Mucosa of rectum (tissue), 2 donors: ENCODE measurements around the gene SORCS3.

Source experiments
- H3K27ac ChIP-seq, 2 donors: one replicate each; pipeline ENCODE4 v1.7.0; 2013; ENCODE audit warnings: inconsistent platforms in 2 of 2, low read depth in 2 of 2, low read length in 2 of 2
- H3K27me3 ChIP-seq, 2 donors: one replicate each; pipeline ENCODE4 v1.7.0; 2013; ENCODE audit warnings: low read length in 2 of 2; ENCODE audit not compliant: control insufficient read depth in 2 of 2, insufficient read depth in 2 of 2
- H3K36me3 ChIP-seq, 2 donors: one replicate each; pipeline ENCODE4 v1.7.0; 2013; ENCODE audit warnings: low read length in 2 of 2; ENCODE audit not compliant: control insufficient read depth in 2 of 2, insufficient read depth in 2 of 2
- H3K4me1 ChIP-seq, 2 donors: one replicate each; pipeline ENCODE4 v1.7.0; 2013; ENCODE audit warnings: low read length in 2 of 2, mild to moderate bottlenecking in 1 of 2; ENCODE audit not compliant: control insufficient read depth in 2 of 2, insufficient read depth in 2 of 2
- H3K4me3 ChIP-seq, 2 donors: one replicate each; pipeline ENCODE4 v1.7.0; 2013; ENCODE audit warnings: low read length in 2 of 2
- H3K9ac ChIP-seq, 2 donors: one replicate each; pipeline ENCODE4 v1.7.0; 2013; ENCODE audit warnings: low read length in 2 of 2, low read depth in 1 of 2, mild to moderate bottlenecking in 1 of 2
- H3K9me3 ChIP-seq, 2 donors: one replicate each; pipeline ENCODE4 v1.7.0; 2013; ENCODE audit warnings: low read length in 2 of 2; ENCODE audit not compliant: control insufficient read depth in 2 of 2
- donor health status: healthy.
- donor health status: Normal muscosa, but diverticular disease.

The SORCS3 gene

DNA sequence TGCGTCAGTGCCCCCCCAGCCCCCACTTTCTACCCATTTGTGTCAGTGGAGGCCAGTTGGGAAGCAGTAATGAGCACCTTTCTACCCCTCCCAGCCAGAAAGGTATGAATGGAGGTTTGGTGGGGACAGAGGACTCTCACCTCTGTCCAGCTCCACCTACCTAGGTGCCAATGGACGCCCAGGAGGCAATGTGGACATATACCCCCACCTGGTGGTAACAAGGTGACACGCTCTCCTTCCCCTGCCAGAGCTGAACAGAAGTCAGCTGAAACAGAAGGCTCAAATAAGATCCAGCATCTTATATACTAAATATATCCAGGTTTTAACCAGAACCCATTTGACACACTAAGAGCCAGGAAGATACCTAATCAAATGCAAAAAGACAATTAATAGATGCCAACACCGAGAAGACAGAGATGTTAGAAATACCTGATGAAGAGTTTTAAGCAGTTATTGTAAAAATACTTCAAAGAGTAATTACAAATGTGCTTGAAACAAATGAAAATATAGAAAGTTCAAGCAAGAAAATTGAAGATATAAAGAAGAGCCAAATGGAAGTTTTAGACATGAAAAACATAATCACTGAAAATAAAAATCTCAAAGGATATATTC is 18.4 kb upstream of the SORCS3 start:
- Histone ChIP-seq H3K36me3 (no peaks in the 10 kb centered on the region), H3K27ac (no peak overlapping the region), H3K9ac (no peak overlapping the region), H3K27me3 (no peaks in the 10 kb centered on the region), H3K4me3 (no peak overlapping the region), H3K9me3 (no peaks in the 10 kb centered on the region), H3K4me1 (no peaks in the 10 kb centered on the region)

GRCh38 chr10:104630731-104631130 is 10.4 kb upstream of the SORCS3 start:
- Histone ChIP-seq H3K27ac (no peak overlapping the region), H3K4me3 (no peak overlapping the region), H3K9ac (no peak overlapping the region), H3K36me3 (no peaks in the 10 kb centered on the region), H3K9me3 (no peaks in the 10 kb centered on the region), H3K4me1 (no peaks in the 10 kb centered on the region), H3K27me3 (peaks cover 3 to 5% of the 10 kb centered on the region in 2 donors)

DNA sequence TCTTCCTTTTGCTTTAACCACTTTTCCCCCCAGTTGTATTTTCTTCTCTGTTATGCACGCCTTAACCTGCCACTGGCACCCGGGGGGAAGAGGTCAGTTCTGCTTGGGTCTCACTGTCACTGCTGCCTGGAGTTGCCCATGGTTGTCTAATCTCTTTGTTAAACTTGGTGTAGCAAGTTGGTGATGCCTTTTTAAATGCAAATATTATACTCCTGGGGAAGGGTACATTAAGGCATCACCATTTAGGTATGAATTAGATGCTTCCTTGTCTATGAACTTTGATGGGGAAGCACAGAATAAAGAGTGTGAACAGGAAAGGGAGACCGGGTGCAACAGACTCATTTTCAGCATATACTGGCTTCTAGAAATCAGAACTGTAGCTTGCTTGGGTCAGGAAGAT is 9.1 kb upstream of the SORCS3 start:
- H3K9ac ChIP-seq, result no peak overlapping the region
- H3K27ac ChIP-seq, result no peak overlapping the region
- no peaks in the 10 kb centered on the region for H3K9me3 ChIP-seq
- no peaks in the 10 kb centered on the region for H3K4me1 ChIP-seq
- peaks cover 3 to 5% of the 10 kb centered on the region in 2 donors for H3K27me3 ChIP-seq
- H3K4me3 ChIP-seq, result no peak overlapping the region
- H3K36me3 ChIP-seq, result no peaks in the 10 kb centered on the region

DNA sequence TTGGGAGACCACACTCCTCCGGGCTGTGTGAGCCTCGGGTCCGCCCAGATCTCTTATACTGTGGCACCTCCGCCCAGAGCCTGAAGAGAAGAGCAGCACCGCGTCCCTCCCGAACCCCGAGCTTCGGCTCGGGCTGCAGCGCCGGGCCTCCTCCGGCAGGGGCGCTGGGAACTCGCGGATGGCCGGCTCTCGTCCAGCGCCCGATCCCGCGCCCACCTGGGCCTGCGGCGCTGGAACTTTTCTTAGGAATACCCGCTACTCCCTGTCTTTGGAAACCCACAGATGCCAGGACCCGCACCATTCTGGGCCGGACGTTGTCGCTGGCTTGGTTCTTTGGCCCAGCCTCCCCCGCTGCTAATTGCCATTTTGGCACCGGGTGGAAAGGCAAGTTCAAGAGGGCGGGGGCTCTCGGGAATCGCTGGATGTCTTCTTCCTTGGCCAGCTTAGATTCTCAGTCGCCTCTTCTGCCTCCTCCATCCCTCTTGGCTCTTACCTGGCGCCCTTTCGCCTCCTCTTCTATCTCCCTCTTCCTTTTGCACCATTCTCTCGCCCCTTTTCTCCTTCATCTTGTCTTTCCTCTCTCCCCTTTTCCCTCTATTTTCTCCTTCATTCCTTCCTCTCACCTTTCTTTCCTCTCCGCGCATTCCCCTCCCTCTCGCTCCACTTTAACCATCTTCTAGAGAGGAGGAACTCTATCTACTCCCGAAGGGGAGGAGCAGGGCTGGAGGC is 2.1 kb upstream of the SORCS3 start:
- H3K9ac ChIP-seq, result no peak overlapping the region

GRCh38 chr10:104639590-104640338 is 1.3 kb upstream of the SORCS3 start:
- Histone ChIP-seq H3K4me3 (no peak overlapping the region), H3K9me3 (no peaks in the 10 kb centered on the region), H3K36me3 (no peaks in the 10 kb centered on the region), H3K9ac (no peak overlapping the region), H3K27ac (no peak overlapping the region), H3K4me1 (no peaks in the 10 kb centered on the region), H3K27me3 (peaks cover 5 to 24% of the 10 kb centered on the region in 2 donors)

More for the DNA sequence above, 2.1 kb upstream of the SORCS3 start:
- Histone ChIP-seq H3K36me3 (no peaks in the 10 kb centered on the region), H3K27ac (no peak overlapping the region), H3K27me3 (peaks cover 8 to 22% of the 10 kb centered on the region in 2 donors), H3K4me1 (no peaks in the 10 kb centered on the region), H3K9me3 (no peaks in the 10 kb centered on the region), H3K4me3 (no peak overlapping the region)

DNA sequence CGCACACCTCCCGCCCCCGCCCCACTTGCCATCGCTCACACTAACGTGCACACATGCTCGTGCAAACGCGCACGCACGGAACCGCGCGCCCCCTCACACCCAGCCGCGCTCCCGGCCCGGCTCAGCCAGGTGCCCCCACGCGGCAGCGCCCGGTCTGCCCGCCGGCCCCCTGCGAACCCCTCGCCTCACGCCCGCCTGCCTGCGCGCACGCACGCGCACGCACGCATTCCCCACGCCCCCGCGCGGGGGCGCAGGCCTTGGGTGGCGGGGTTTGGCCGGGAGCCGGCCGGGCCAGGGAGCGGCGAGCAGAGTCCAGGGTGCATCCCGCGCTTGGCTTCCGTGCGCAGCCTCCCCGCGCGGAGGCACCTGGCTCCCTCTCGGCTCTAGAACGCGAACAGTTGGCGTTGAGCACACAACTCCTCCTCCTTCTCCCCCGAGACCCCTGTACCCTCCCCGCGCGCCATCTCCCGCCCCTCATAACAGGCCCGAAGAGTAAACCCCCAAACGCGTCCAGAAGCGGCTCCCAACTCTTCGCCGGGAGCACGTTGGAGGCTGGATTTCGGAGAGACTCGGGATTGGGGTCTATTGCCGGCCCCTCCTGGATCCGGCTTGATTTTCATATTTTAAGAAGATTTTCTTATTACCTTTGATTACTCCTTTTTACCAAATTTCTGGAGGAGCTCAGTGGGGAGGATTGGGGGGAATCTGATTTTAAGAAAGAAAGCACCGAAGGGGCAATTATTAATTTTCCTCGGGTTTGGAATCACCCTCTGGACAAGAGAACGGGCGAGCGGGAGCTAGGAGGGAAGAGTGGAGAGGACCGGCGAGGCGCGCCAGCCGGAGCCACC is 527 bp upstream of the SORCS3 start:
- peaks cover 5 to 19% of the 10 kb centered on the region in 2 donors for H3K27me3 ChIP-seq
- H3K9ac ChIP-seq, result no peak overlapping the region

GRCh38 chr10:104641937-104642657 is 1.0 kb downstream of the SORCS3 start:
- Histone ChIP-seq H3K9me3 (no peaks in the 10 kb centered on the region), H3K4me3 (peak overlapping the region in 1 of 2 donors; percentile 13), H3K27ac (no peak overlapping the region), H3K27me3 (peaks cover 5 to 19% of the 10 kb centered on the region in 2 donors), H3K9ac (no peak overlapping the region), H3K36me3 (no peaks in the 10 kb centered on the region), H3K4me1 (no peaks in the 10 kb centered on the region)

More for the DNA sequence above, 527 bp upstream of the SORCS3 start:
- no peaks in the 10 kb centered on the region for H3K36me3 ChIP-seq
- no peaks in the 10 kb centered on the region for H3K4me1 ChIP-seq
- no peaks in the 10 kb centered on the region for H3K9me3 ChIP-seq
- H3K27ac ChIP-seq, result no peak overlapping the region
- no peak overlapping the region for H3K4me3 ChIP-seq

DNA sequence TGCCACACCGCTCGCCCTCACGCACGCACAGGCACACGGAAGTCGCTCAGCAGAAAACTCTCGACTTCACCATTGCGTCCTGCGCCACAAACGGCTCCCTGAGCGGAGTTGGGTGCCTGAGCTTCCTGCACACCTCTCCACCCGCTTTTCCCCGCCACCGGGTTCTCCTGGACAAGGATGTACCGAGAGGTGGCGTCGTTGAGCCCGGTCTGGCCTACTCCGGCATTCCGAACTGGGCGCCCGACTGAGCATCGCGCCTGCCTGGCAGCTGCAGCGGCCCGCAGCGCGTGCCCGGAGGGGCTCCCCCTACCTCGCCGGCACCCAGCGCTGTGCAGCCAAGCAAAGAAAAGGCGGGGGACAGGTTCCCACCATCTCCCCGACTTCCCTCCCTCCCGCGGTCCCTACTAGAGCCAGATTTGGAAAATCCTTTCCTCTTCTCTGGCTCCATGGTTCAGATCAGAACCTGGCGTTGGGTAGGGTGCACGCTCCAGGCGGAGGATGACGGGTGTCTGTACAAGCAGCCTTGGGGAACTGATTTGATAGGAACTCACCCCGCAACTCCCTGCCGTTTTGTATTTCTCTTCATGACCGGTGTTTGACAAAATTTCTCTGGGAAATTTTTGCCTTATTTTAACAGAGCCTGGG is 1.7 kb downstream of the SORCS3 start:
- Histone ChIP-seq H3K36me3 (no peaks in the 10 kb centered on the region), H3K9ac (no peak overlapping the region), H3K9me3 (no peaks in the 10 kb centered on the region), H3K27me3 (peaks cover 5 to 19% of the 10 kb centered on the region in 2 donors), H3K4me1 (no peaks in the 10 kb centered on the region), H3K27ac (no peak overlapping the region), H3K4me3 (peak overlapping the region in 1 of 2 donors; percentile 13)

DNA sequence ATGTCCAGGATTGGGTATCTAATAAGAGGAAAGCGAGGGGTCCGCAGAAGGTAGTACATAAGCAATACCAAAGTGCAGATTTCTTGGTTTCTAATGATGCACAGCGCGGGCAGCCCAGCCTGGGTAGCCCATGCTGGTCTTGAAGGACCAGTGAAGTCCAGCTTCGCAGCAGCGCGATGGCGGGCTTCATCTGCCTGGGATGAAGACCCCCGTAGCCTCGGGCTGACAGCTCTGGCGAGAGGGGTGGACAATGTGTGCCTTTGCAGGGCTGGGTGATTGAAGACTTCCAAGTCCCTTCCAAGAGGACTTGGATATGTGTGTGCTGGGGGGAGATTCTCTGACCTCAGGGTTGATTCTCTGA is 2.2 kb downstream of the SORCS3 start:
- Histone ChIP-seq H3K27me3 (peaks cover 5 to 19% of the 10 kb centered on the region in 2 donors), H3K9me3 (no peaks in the 10 kb centered on the region)

More for the DNA sequence above, 2.2 kb downstream of the SORCS3 start:
- H3K27ac ChIP-seq, result no peak overlapping the region
- no peak overlapping the region for H3K4me3 ChIP-seq
- H3K9ac ChIP-seq, result no peak overlapping the region
- H3K4me1 ChIP-seq, result no peaks in the 10 kb centered on the region
- no peaks in the 10 kb centered on the region for H3K36me3 ChIP-seq
